Stimulated activated CD8-positive, alpha-beta memory T cell treated with anti-CD3 and anti-CD28 coated beads, Interleukin-15, amount 100 ng/mL, for 48 hours (primary cell): Measurements from ENCODE around the gene INAFM2.
A peak's percentile ranks its signal among the peaks of the same experiment; 100 is the strongest.

Source experiments
- DNase-seq, 2 donors: peaks; one replicate each; pipeline ENCODE4 v3.0.0-alpha.2; 2020; ENCODE audit warnings: low read depth in 2 of 2

INAFM2 gene

GRCh38 chr15:40306908-40307307, 16.6 kb upstream of the INAFM2 start:
- DNase-seq, result no peak

- peak; percentile 42 to 50 for DNase-seq
Measured at GRCh38 chr15:40307421-40308211, 15.9 kb upstream of the INAFM2 start, which contains the start of gene PLCB2. PLCB2 (minus strand) TSS chr15:40307935; CDS start chr15:40307672, 263 bp downstream.

GRCh38 chr15:40309344-40309862, 14.1 kb upstream of the INAFM2 start:
- no peak for DNase-seq

GRCh38 chr15:40310001-40310959, 13.2 kb upstream of the INAFM2 start:
- DNase-seq, result peak; percentile 45 to 50

- DNase-seq, result no peak
Measured at GRCh38 chr15:40310993-40311392, 12.5 kb upstream of the INAFM2 start.

- DNase-seq, result no peak
Measured at GRCh38 chr15:40312370-40313158, 10.9 kb upstream of the INAFM2 start.

- DNase-seq, result no peak
Measured at GRCh38 chr15:40313531-40314398, 9.7 kb upstream of the INAFM2 start.

- DNase-seq, result no peak
Measured at GRCh38 chr15:40314723-40315276, 8.7 kb upstream of the INAFM2 start.

- DNase-seq, result no peak
Measured at GRCh38 chr15:40316931-40317330, 6.6 kb upstream of the INAFM2 start.

- DNase-seq, result no peak
Measured at GRCh38 chr15:40317580-40317979, 5.9 kb upstream of the INAFM2 start.

- no peak for DNase-seq
Measured at GRCh38 chr15:40320409-40320808, 3.1 kb upstream of the INAFM2 start.

GRCh38 chr15:40320931-40321371, 2.5 kb upstream of the INAFM2 start:
- no peak for DNase-seq

- no peak for DNase-seq
Measured at GRCh38 chr15:40322531-40323238, 807 bp upstream of the INAFM2 start.

GRCh38 chr15:40323953-40324937, 753 bp downstream of the INAFM2 start:
- no peak for DNase-seq

- no peak for DNase-seq
Measured at GRCh38 chr15:40325188-40325587, 1.7 kb downstream of the INAFM2 start.

- DNase-seq, result no peak
Measured at GRCh38 chr15:40325700-40326099, 2.2 kb downstream of the INAFM2 start.

- no peak for DNase-seq
Measured at GRCh38 chr15:40327457-40327856, 4.0 kb downstream of the INAFM2 start.

- no peak for DNase-seq
Measured at GRCh38 chr15:40328176-40328575, 4.7 kb downstream of the INAFM2 start.
